NCI-H524 (cell line): ENCODE data around the gene TNNC1.

Experiments used
- DNase-seq, 2 experiments: peaks; one replicate each; lab custom pipeline; 2025; lab: John Stamatoyannopoulos, UW

The TNNC1 gene

DNA sequence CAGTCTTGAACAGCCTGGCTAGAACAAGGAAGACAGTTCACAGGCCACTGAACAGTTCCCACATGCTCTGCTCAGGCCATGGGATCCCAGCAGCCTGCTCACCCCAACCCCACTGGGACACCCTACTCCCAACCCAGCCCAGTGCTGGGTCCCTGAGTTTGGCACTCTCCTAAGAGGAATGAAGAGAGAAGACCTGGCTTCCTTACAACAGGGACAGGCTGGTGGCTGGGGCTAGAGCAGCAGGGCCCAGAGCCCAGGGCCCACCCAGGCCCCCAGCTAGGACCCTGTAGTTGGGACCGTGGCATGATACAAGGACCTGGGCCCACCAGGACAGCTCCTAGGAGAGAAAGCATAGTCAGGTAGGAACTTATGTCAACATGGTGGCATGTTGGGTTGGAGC, 52.3 kb downstream of the TNNC1 start:
- DNase-seq = no peak
